Fibroblast of the aortic adventitia (primary cell): Measurements from ENCODE around the gene TMEM209. TPM values are rescaled to one million over a fixed set of nuclear protein-coding genes. Genes with fewer than 3 reads are reported as not detected.
"Not testable (repeated sequence)": the region's sequence is repeated elsewhere in the genome, so short reads cannot be mapped to it uniquely, and the experiment has no call there.

ENCODE experiments used
- DNase-seq: peaks from one replicate; pipeline ENCODE4 v3.0.0-alpha.2; 2010; ENCODE audit warnings: low read depth
- H3K4me3 ChIP-seq: 2 replicates; pipeline ENCODE4 v1.5.1; 2011; ENCODE audit warnings: low read depth, mild to moderate bottlenecking, control low read depth, low read length, moderate library complexity
- total RNA-seq: library from RNA; depleted of rRNA; stranded (reverse); fragments of >200 nt; gene quantifications from 2 replicates; pipeline ENCODE4 v1.2.3, GENCODE V29; 2012; ENCODE audit warnings: low replicate concordance
- TF ChIP-seq, protein P1 (sequence below): IDR thresholded peaks from 2 replicates; pipeline ENCODE4 v1.5.1; 2011; ENCODE audit warnings: mild to moderate bottlenecking, low read length, control low read depth, inconsistent platforms; ENCODE audit not compliant: insufficient read depth

TMEM209 gene
- total RNA-seq, 1 donor, result 33.4 TPM

DNA sequence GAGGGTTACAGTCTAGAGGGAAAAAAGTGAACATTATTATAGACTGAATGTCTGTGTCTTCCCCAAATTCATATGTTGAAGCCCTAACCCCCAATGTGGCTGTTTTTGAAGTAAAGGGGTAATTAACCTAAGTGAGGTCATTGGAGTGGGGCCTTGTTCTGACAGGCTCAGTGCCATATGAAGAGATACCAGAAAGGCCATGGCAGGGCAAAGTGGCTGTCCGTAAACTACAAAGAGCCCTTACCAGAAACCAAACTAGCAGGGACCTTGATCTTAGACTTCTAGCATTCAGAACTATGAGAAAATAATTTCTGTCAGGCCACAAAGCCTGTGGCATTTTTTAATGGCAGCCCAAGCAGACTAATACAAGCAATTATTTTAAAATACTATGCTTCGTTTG lies 8.7 kb downstream of the TMEM209 start:
- no peak for DNase-seq
- no peak overlapping the region for H3K4me3 ChIP-seq
- TF ChIP-seq, protein P1, sequence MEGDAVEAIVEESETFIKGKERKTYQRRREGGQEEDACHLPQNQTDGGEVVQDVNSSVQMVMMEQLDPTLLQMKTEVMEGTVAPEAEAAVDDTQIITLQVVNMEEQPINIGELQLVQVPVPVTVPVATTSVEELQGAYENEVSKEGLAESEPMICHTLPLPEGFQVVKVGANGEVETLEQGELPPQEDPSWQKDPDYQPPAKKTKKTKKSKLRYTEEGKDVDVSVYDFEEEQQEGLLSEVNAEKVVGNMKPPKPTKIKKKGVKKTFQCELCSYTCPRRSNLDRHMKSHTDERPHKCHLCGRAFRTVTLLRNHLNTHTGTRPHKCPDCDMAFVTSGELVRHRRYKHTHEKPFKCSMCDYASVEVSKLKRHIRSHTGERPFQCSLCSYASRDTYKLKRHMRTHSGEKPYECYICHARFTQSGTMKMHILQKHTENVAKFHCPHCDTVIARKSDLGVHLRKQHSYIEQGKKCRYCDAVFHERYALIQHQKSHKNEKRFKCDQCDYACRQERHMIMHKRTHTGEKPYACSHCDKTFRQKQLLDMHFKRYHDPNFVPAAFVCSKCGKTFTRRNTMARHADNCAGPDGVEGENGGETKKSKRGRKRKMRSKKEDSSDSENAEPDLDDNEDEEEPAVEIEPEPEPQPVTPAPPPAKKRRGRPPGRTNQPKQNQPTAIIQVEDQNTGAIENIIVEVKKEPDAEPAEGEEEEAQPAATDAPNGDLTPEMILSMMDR, result no peak

DNA sequence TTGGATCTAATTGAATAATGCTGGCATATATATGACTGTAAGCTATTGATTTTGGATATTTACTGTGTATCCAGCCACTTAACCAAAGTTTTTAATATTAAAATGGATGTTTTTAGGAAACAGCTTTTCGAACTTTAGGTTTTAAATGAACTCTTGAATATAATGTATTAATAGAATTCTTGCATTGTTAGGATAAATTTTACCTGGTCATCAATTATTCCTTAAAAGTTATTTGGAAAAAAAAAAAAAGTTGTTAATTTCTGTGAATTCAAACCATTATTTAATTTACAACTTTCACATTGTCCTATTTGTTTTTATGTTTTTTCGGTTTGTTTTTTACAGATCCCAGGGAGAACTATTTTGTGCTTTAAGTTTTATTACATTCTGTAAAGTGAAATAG lies 9.8 kb downstream of the TMEM209 start:
- DNase-seq, result no peak
- TF ChIP-seq, protein P1, result no peak
- H3K4me3 ChIP-seq, result no peak overlapping the region

- TF ChIP-seq, protein P1, result no peak
- no peak overlapping the region for H3K4me3 ChIP-seq
- no peak for DNase-seq
Observed at GRCh38 chr7:130191791-130192190, 13.4 kb downstream of the TMEM209 start.

- TF ChIP-seq, protein P1, result no peak
- no peak overlapping the region for H3K4me3 ChIP-seq
- peak; percentile 48 for DNase-seq
Observed at GRCh38 chr7:130189343-130189742, 15.9 kb downstream of the TMEM209 start.

DNA sequence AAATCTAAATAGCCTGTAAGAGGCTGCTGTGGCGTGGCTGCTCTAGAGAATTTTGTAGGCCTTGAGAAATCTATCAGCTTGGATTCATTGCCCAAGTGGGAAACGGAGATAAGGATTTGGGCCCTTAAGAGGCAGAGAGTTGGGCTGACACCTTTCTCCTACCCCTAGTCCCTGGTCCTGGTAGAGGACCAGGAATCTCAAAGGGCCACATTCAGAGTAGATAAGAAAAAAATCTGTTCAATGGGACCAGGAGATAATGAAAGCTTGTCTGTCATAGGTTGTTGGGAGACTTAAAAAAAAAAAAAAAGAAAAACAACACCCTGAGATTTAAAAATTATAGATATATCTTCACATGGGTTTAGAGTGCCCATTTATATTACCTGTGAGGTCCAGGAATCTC lies 17.8 kb downstream of the TMEM209 start:
- TF ChIP-seq, protein P1, result no peak
- no peak for DNase-seq

DNA sequence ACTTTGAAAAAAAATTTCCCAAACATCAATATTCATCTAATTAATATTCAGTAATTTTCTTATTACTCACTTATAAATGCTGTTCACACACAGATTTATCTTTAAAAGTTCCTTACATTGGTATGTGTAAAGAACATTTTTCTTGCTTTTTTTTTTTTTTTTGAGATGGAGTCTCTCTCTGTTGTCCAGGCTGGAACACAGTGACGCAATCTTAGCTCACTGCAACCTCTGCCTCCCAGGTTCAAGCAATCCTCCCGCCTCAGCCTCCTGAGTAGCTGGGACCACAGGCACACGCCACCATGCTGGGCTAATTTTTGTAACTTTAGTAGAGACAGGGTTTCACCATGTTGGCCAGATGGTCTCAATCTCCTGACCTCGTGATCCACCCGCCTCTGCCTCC lies 20.9 kb downstream of the TMEM209 start:
- not testable (repeated sequence) for H3K4me3 ChIP-seq, DNase-seq

More for the DNA sequence above, 17.8 kb downstream of the TMEM209 start:
- H3K4me3 ChIP-seq, result no peak overlapping the region

- DNase-seq, result no peak
- no peak overlapping the region for H3K4me3 ChIP-seq
- TF ChIP-seq, protein P1, result no peak
Observed at GRCh38 chr7:130182990-130183389, 22.2 kb downstream of the TMEM209 start.
